H1 (cell line): ENCODE measurements around the gene CEACAM5. TPM values are rescaled to one million over a fixed set of nuclear protein-coding genes. Genes with fewer than 3 reads are reported as not detected.

Experiments used
- CTCF ChIA-PET: fragments of 300-600 bp; sonication (Branson Sonifier 250); formaldehyde crosslinking; loops from one replicate; lab custom pipeline; 2021; ENCODE audit not compliant: partially characterized antibody; lab: Charles Lee
- POLR2A ChIA-PET: fragments of 300-600 bp; sonication (Branson Sonifier 250); formaldehyde crosslinking; loops from one replicate; lab custom pipeline; 2021; ENCODE audit warnings: inconsistent platforms; ENCODE audit not compliant: partially characterized antibody; lab: Charles Lee
- DNase-seq, 2 experiments: peaks; one replicate each; pipeline versions ENCODE4 v3.0.0 to v3.0.0-alpha.2; 2010 to 2022; ENCODE audit warnings: low spot score in 2 of 2, low read depth in 1 of 2, mixed read lengths in 1 of 2
- FAIRE-seq: peaks from 2 replicates; lab custom pipeline; 2011; peaks lifted over from hg19 to GRCh38; lab: Jason Lieb, UNC
- H2AFZ ChIP-seq: 2 replicates; pipeline ENCODE4 v1.8.1; 2012; ENCODE audit warnings: low read length, inconsistent platforms
- H2AK5ac ChIP-seq: 2 replicates; pipeline ENCODE4 v1.6.1; 2013; ENCODE audit warnings: low read depth, low read length
- H2BK120ac ChIP-seq: replicated peaks from 2 replicates; pipeline ENCODE3; 2013; ENCODE audit warnings: low read depth, low read length, inconsistent platforms
- H2BK12ac ChIP-seq: 2 replicates; pipeline ENCODE4 v1.6.1; 2013; ENCODE audit warnings: low read depth, low read length
- H2BK15ac ChIP-seq: 2 replicates; pipeline ENCODE4 v1.6.1; 2013; ENCODE audit warnings: low read length
- H2BK20ac ChIP-seq: 2 replicates; pipeline ENCODE4 v1.6.1; 2013; ENCODE audit warnings: low read length
- H2BK5ac ChIP-seq: 2 replicates; pipeline ENCODE4 v1.6.1; 2013; ENCODE audit warnings: low read depth, low read length
- H3K14ac ChIP-seq: 2 replicates; pipeline ENCODE4 v1.6.1; 2013; ENCODE audit warnings: inconsistent platforms; ENCODE audit not compliant: insufficient read length
- H3K18ac ChIP-seq: 2 replicates; pipeline ENCODE4 v1.6.1; 2013; ENCODE audit warnings: low read length; ENCODE audit errors: extremely low read depth
- H3K23ac ChIP-seq: 2 replicates; pipeline ENCODE4 v1.6.1; 2013; ENCODE audit warnings: inconsistent platforms; ENCODE audit not compliant: insufficient read length
- H3K23me2 ChIP-seq: 2 replicates; pipeline ENCODE4 v1.6.1; 2013; ENCODE audit warnings: low read depth, low read length
- H3K27ac ChIP-seq: 2 replicates; pipeline ENCODE4 v1.6.1; 2011; ENCODE audit warnings: low read depth, low read length, inconsistent platforms
- H3K27me3 ChIP-seq, 4 experiments: replicated peaks in 1 of 4; 1 replicate in 1 of 4; 2 replicates in 3 of 4; pipeline versions ENCODE4 v1.6.1 to v1.8.1; 2011 to 2013; ENCODE audit warnings: low read length in 3 of 4, mild to moderate bottlenecking in 3 of 4, inconsistent platforms in 2 of 4, mixed read lengths in 2 of 4, moderate library complexity in 1 of 4; ENCODE audit not compliant: control insufficient read depth in 3 of 4, insufficient read depth in 3 of 4; ENCODE audit errors: extremely low read depth in 1 of 4
- H3K36me3 ChIP-seq, 4 experiments: 2 replicates each; pipeline versions ENCODE4 v1.6.1 to v1.8.1; 2011 to 2013; ENCODE audit warnings: mild to moderate bottlenecking in 4 of 4, low read length in 3 of 4, moderate library complexity in 2 of 4, control low read depth in 1 of 4, inconsistent platforms in 1 of 4; ENCODE audit not compliant: insufficient read depth in 4 of 4, control insufficient read depth in 2 of 4
- H3K4ac ChIP-seq: replicated peaks from 2 replicates; pipeline ENCODE3; 2013; ENCODE audit warnings: low read length, low read depth, mixed read lengths, inconsistent platforms; ENCODE audit not compliant: insufficient read length
- H3K4me1 ChIP-seq, 4 experiments: replicated peaks in 1 of 4; 1 replicate in 1 of 4; 2 replicates in 3 of 4; pipeline versions ENCODE4 v1.6.1 to v1.8.1; 2011 to 2013; ENCODE audit warnings: low read length in 3 of 4, inconsistent platforms in 2 of 4, mixed read lengths in 1 of 4; ENCODE audit not compliant: insufficient read depth in 4 of 4, control insufficient read depth in 3 of 4
- H3K4me2 ChIP-seq, 2 experiments: 2 replicates each; pipeline versions ENCODE4 v1.6.1 to v1.8.1; 2011 to 2013; ENCODE audit warnings: low read depth in 2 of 2, low read length in 2 of 2, control low read depth in 1 of 2, inconsistent platforms in 1 of 2, mild to moderate bottlenecking in 1 of 2; ENCODE audit not compliant: insufficient read depth in 1 of 2
- H3K4me3 ChIP-seq, 4 experiments: fragments of 200-600, 300-600 bp in 1 of 4; sonication (generic), shearing (Covaris generic), sonication (Bioruptor Twin) in 1 of 4; 2 replicates each; pipeline versions ENCODE4 v1.5.1 to v1.8.1; 2011 to 2016; ENCODE audit warnings: low read length in 4 of 4, low read depth in 3 of 4, control low read depth in 2 of 4, inconsistent platforms in 2 of 4, mild to moderate bottlenecking in 2 of 4, mixed read lengths in 1 of 4, moderate library complexity in 1 of 4; ENCODE audit not compliant: insufficient read depth in 2 of 4; ENCODE audit errors: extremely low read depth in 1 of 4
- H3K56ac ChIP-seq: replicated peaks from 2 replicates; pipeline ENCODE3; 2013; ENCODE audit warnings: low read depth, mild to moderate bottlenecking, mixed read lengths, low read length, inconsistent platforms; ENCODE audit not compliant: insufficient read length
- H3K79me1 ChIP-seq: 2 replicates; pipeline ENCODE4 v1.6.1; 2013; ENCODE audit warnings: low read depth, low read length, control low read depth
- H3K79me2 ChIP-seq, 2 experiments: 2 replicates each; pipeline versions ENCODE4 v1.6.1 to v1.8.1; 2012 to 2013; ENCODE audit warnings: low read length in 2 of 2, mild to moderate bottlenecking in 2 of 2, inconsistent platforms in 1 of 2; ENCODE audit not compliant: insufficient read depth in 2 of 2, control insufficient read depth in 1 of 2
- H3K9ac ChIP-seq, 4 experiments: replicated peaks in 1 of 4; 1 replicate in 1 of 4; 2 replicates in 3 of 4; pipeline versions ENCODE4 v1.6.1 to v1.8.1; 2011 to 2013; ENCODE audit warnings: low read depth in 3 of 4, low read length in 3 of 4, control low read depth in 2 of 4, mild to moderate bottlenecking in 2 of 4, moderate library complexity in 2 of 4, inconsistent platforms in 1 of 4; ENCODE audit errors: extremely low read depth in 1 of 4
- H3K9me3 ChIP-seq, 2 experiments: 2 replicates each; pipeline versions ENCODE4 v1.6.1 to v1.8.1; 2012 to 2013; ENCODE audit warnings: mild to moderate bottlenecking in 2 of 2, moderate library complexity in 2 of 2, control low read depth in 1 of 2, inconsistent platforms in 1 of 2, low read depth in 1 of 2, low read length in 1 of 2, mixed read lengths in 1 of 2; ENCODE audit not compliant: insufficient read depth in 2 of 2
- H4K20me1 ChIP-seq, 2 experiments: replicated peaks in 1 of 2; 2 replicates each; pipeline versions ENCODE3 to v1.8.1; 2011 to 2013; ENCODE audit warnings: inconsistent platforms in 2 of 2, low read length in 2 of 2, mild to moderate bottlenecking in 1 of 2; ENCODE audit not compliant: insufficient read depth in 2 of 2, control insufficient read depth in 1 of 2
- H4K5ac ChIP-seq: 2 replicates; pipeline ENCODE4 v1.6.1; 2013; ENCODE audit warnings: low read length, low read depth, mixed read lengths, inconsistent platforms; ENCODE audit not compliant: insufficient read length
- H4K8ac ChIP-seq: 2 replicates; pipeline ENCODE4 v1.8.0; 2013; ENCODE audit warnings: mild to moderate bottlenecking, moderate library complexity, low read length, inconsistent platforms; ENCODE audit not compliant: insufficient read depth; ENCODE audit errors: extremely low read depth
- H4K91ac ChIP-seq: replicated peaks from 2 replicates; pipeline ENCODE3; 2013; ENCODE audit warnings: low read length, mixed read lengths, inconsistent platforms; ENCODE audit not compliant: insufficient read length
- CTCF ChIP-seq, 3 experiments: IDR thresholded peaks; 1 replicate in 2 of 3; 2 replicates in 1 of 3; pipeline versions ENCODE4 v1.5.1 to v1.6.1; 2011; ENCODE audit warnings: low read length in 3 of 3, mild to moderate bottlenecking in 3 of 3, inconsistent platforms in 2 of 3, low read depth in 1 of 3, moderate library complexity in 1 of 3; ENCODE audit not compliant: insufficient read depth in 1 of 3; ENCODE audit errors: control extremely low read depth in 1 of 3
- POU5F1 ChIP-seq: IDR thresholded peaks from 2 replicates; pipeline ENCODE4 v1.6.1; 2011; ENCODE audit warnings: low read depth, mild to moderate bottlenecking, low read length, moderate library complexity
- WGBS, 2 experiments: shearing (Covaris generic) in 1 of 2; methylation state at CpG; one replicate each; pipeline versions ENCODE4 v1.1.6 to v1.1.7; 2013 to 2015; ENCODE audit warnings: low lambda C conversion rate in 2 of 2, mixed read lengths in 2 of 2, inconsistent platforms in 1 of 2, low coverage in 1 of 2, missing lambda C conversion rate in 1 of 2; ENCODE audit not compliant: insufficient replicate concordance in 2 of 2, insufficient coverage in 1 of 2, insufficient read length in 1 of 2; ENCODE audit errors: extremely low coverage in 1 of 2, missing lambda C conversion rate in 1 of 2; 5-methylcytosine and 5-hydroxymethylcytosine counted together
- polyA plus RNA-seq, 7 experiments: library from polyadenylated mRNA; depleted of rRNA in 3 of 7; stranded (reverse) in 5 of 7; unstranded in 2 of 7; fragments of >200 nt in 5 of 7; fragments of 200-250 nt in 2 of 7; gene quantifications; 1 replicate in 5 of 7; 2 replicates in 1 of 7; 4 replicates in 1 of 7; pipeline versions ENCODE4 v1.2.1 to v1.2.3, GENCODE V29; 2011 to 2013; ENCODE audit warnings: missing spikeins in 2 of 7, mixed read lengths in 2 of 7
- total RNA-seq: library from RNA; stranded (reverse); fragmentation: NEBNext Ultra II Directional; extraction: Animal tissue kit (Norgen Biotek cat#: 25700); gene quantifications from 2 replicates; pipeline ENCODE4 v1.2.1, GENCODE V29; 2021

The CEACAM5 gene
- total and polyA plus RNA-seq, 2 of the 8 experiments (the other 6 are each of a cell fraction or from before 2014, with no cell fraction given) = not detected

GRCh38 chr19:41701401-41702075 is 6.9 kb upstream of the CEACAM5 start:
- 74% methylated on average over 9 of the region's 10 CpGs; no CpG with 5 or more reads in 1 of the 2 experiments for WGBS, 2 experiments
- no peak for DNase-seq

More at GRCh38 chr19:41701401-41702075, 6.9 kb upstream of the CEACAM5 start:
- Histone ChIP-seq H3K4me1 (no peaks in the 10 kb centered on the region), H3K27me3 (no peaks in the 10 kb centered on the region), H3K23me2 (no peaks in the 10 kb centered on the region), H3K9me3 (peaks cover 80 to 89% of the 10 kb centered on the region in 2 experiments), H2BK5ac (no peak overlapping the region), H4K20me1 (peaks cover 0 to 1% of the 10 kb centered on the region in 2 experiments), H2BK120ac (no peak overlapping the region), H3K14ac (no peak overlapping the region), H3K4ac (no peak overlapping the region), H3K4me2 (no peak overlapping the region), H3K18ac (no peak overlapping the region), H2BK15ac (no peak overlapping the region), H3K27ac (no peak overlapping the region), H3K79me1 (no peaks in the 10 kb centered on the region), H3K4me3 (no peak overlapping the region), H2AFZ (no peak overlapping the region)
- POLR2A ChIA-PET = no interaction called here
- CTCF ChIA-PET = interaction anchor here (1.1 kb wide), 1 partner anchor 14 kb away, joined by 3 read pairs; the partner anchor contains the start of gene CEACAM7
- TF ChIP-seq POU5F1 (no peak), CTCF (IDR thresholded peaks at IDR 0.05; ENCODE audit: control extremely low read depth in 1 of 3, insufficient read depth in 1 of 3, low read depth in 1 of 3, low read length in 3 of 3) (peak in 2 of 3 experiments; percentile 13 to 27; a peak in 3 of 4 replicates)
- TF ChIP-seq, all 59 proteins: peak for 1
- H3K9ac ChIP-seq = no peak overlapping the region
- no peak overlapping the region for H4K8ac ChIP-seq
- no peak overlapping the region for H4K91ac ChIP-seq
- no peaks in the 10 kb centered on the region for H3K36me3 ChIP-seq
- H3K79me2 ChIP-seq = no peaks in the 10 kb centered on the region
- no peak overlapping the region for H2BK12ac ChIP-seq
- no peak overlapping the region for H2AK5ac ChIP-seq
- H3K56ac ChIP-seq = no peak overlapping the region
- no peak overlapping the region for H2BK20ac ChIP-seq
- H4K5ac ChIP-seq = no peak overlapping the region
- no peak for FAIRE-seq
- no peak overlapping the region for H3K23ac ChIP-seq
